MCF 10A (cell line): ENCODE results near the gene L2HGDH. TPM values are rescaled to one million over a fixed set of nuclear protein-coding genes. Genes with fewer than 3 reads are reported as not detected.
A peak's percentile ranks its signal among the peaks of the same experiment; 100 is the strongest.

Source experiments
- BruUV-seq: library from RNA; stranded (reverse); fragments of 400-500 nt; replicated peaks from 2 replicates; lab custom pipeline; 2021; lab: Mats Ljungman, UMichigan
- CTCF ChIA-PET: fragments of 300-600 bp; sonication (Branson Sonifier 250); formaldehyde crosslinking; extraction: SDS; loops from one replicate; lab custom pipeline; 2021; ENCODE audit warnings: antibody characterized with exemption, inconsistent platforms; lab: Yijun Ruan, JAX
- POLR2A ChIA-PET: fragments of 300-600, 350-650 bp; sonication (Branson Sonifier 250); formaldehyde crosslinking; extraction: SDS; loops from one replicate; lab custom pipeline; 2020; ENCODE audit warnings: antibody characterized with exemption, inconsistent platforms; lab: Yijun Ruan, JAX
- DNase-seq: peaks from one replicate; pipeline ENCODE4 v3.0.0-alpha.2; 2018; ENCODE audit not compliant: unreplicated experiment
- H3K27ac Mint-ChIP-seq: one replicate; pipeline ENCODE4 v1.8.0; 2022; ENCODE audit warnings: mild to moderate bottlenecking, low read depth, mixed read lengths; ENCODE audit not compliant: unreplicated experiment
- H3K27me3 Mint-ChIP-seq: one replicate; pipeline ENCODE4 v1.8.0; 2022; ENCODE audit warnings: mixed read lengths; ENCODE audit not compliant: insufficient read depth, unreplicated experiment
- H3K36me3 Mint-ChIP-seq: one replicate; pipeline ENCODE4 v1.8.0; 2022; ENCODE audit warnings: mild to moderate bottlenecking, moderate library complexity, mixed read lengths; ENCODE audit not compliant: insufficient read depth, unreplicated experiment
- H3K4me1 Mint-ChIP-seq: one replicate; pipeline ENCODE4 v1.8.0; 2022; ENCODE audit warnings: mixed read lengths; ENCODE audit not compliant: insufficient read depth, unreplicated experiment
- H3K4me3 Mint-ChIP-seq: one replicate; pipeline ENCODE4 v1.8.0; 2022; ENCODE audit warnings: mild to moderate bottlenecking, moderate library complexity, mixed read lengths; ENCODE audit not compliant: unreplicated experiment
- H3K9me3 Mint-ChIP-seq: one replicate; pipeline ENCODE4 v1.8.0; 2022; ENCODE audit warnings: mixed read lengths; ENCODE audit not compliant: unreplicated experiment
- CTCF ChIP-seq: fragments of 200-600 bp; IDR thresholded peaks from one replicate; pipeline ENCODE4 v1.8.0; 2022; ENCODE audit warnings: antibody characterized with exemption, mild to moderate bottlenecking; ENCODE audit not compliant: unreplicated experiment
- intact Hi-C: fragments of 100-400 bp; cut with micrococcal nuclease; formaldehyde crosslinking; loops from 2 replicates; pipeline ENCODE4 v1.14.1; 2022
- total RNA-seq: library from RNA; stranded (reverse); gene quantifications from 2 replicates; pipeline ENCODE4 v1.2.3, GENCODE V29; 2022

Gene L2HGDH
- total RNA-seq, 1 experiment from 2014 or later, result 7.9 TPM

- ChIA-PET CTCF (interaction anchor here (2.0 kb wide), 1 partner anchor 30 kb away, joined by 5 read pairs; no protein-coding TSS in a partner anchor), POLR2A (no interaction called here)
- Mint-ChIP-seq H3K36me3 (peaks cover 6% of the 10 kb centered on the region), H3K27me3 (no peaks in the 10 kb centered on the region), H3K4me3 (no peak overlapping the region), H3K27ac (no peak overlapping the region), H3K4me1 (peaks cover 8% of the 10 kb centered on the region), H3K9me3 (no peaks in the 10 kb centered on the region)
- TF ChIP-seq CTCF, result no peak
- no TSS peak for BruUV-seq
- no peak for DNase-seq
- intact Hi-C loops, result no loop called here
Measured at GRCh38 chr14:50350975-50351374, 38.9 kb upstream of the L2HGDH start.

- DNase-seq, result no peak
- no peaks in the 10 kb centered on the region for H3K27me3 Mint-ChIP-seq
- no peaks in the 10 kb centered on the region for H3K36me3 Mint-ChIP-seq
- H3K27ac Mint-ChIP-seq, result no peak overlapping the region
- ChIA-PET POLR2A (interaction anchor here (0.7 kb wide), 1 partner anchor 104 kb away, joined by 3 read pairs; no protein-coding TSS in a partner anchor), CTCF (interaction anchor here (0.6 kb wide), 1 partner anchor 151 kb away, joined by 3 read pairs; no protein-coding TSS in a partner anchor)
- H3K4me3 Mint-ChIP-seq, result no peak overlapping the region
- intact Hi-C loops, result no loop called here
- peaks cover 9% of the 10 kb centered on the region for H3K4me1 Mint-ChIP-seq
- BruUV-seq, result no TSS peak
- TF ChIP-seq CTCF, result no peak
- no peaks in the 10 kb centered on the region for H3K9me3 Mint-ChIP-seq
Measured at GRCh38 chr14:50348933-50349332, 36.9 kb upstream of the L2HGDH start.

GRCh38 chr14:50347521-50347920, 35.5 kb upstream of the L2HGDH start:
- no TSS peak for BruUV-seq
- intact Hi-C loops, result no loop called here
- Mint-ChIP-seq H3K27me3 (no peaks in the 10 kb centered on the region), H3K36me3 (no peaks in the 10 kb centered on the region), H3K27ac (no peak overlapping the region), H3K4me3 (no peak overlapping the region), H3K9me3 (no peaks in the 10 kb centered on the region), H3K4me1 (peaks cover 19% of the 10 kb centered on the region)
- ChIA-PET CTCF (interaction anchor here (0.8 to 0.9 kb wide), 2 partner anchors 8 to 26 kb away, joined by 3 read pairs; no protein-coding TSS in a partner anchor), POLR2A (interaction anchor here (0.7 to 0.9 kb wide), 2 partner anchors 16 kb away, joined by 3 read pairs; no protein-coding TSS in a partner anchor)
- no peak for TF ChIP-seq CTCF
- DNase-seq, result peak; percentile 35

GRCh38 chr14:50345846-50346422, 33.9 kb upstream of the L2HGDH start:
- no peak overlapping the region for H3K4me3 Mint-ChIP-seq
- no TSS peak for BruUV-seq
- H3K9me3 Mint-ChIP-seq, result no peaks in the 10 kb centered on the region
- H3K4me1 Mint-ChIP-seq, result peaks cover 22% of the 10 kb centered on the region
- no peak overlapping the region for H3K27ac Mint-ChIP-seq
- ChIA-PET POLR2A (interaction anchor here (0.9 to 1.5 kb wide), 3 partner anchors 12 to 51 kb away, joined by 3 to 8 read pairs (median 3); partner anchors contain the start of gene CDKL1), CTCF (interaction anchor here (0.6 kb wide), 1 partner anchor 195 kb away, joined by 4 read pairs; no protein-coding TSS in a partner anchor)
- no peaks in the 10 kb centered on the region for H3K27me3 Mint-ChIP-seq
- TF ChIP-seq CTCF, result no peak
- no peak for DNase-seq
- intact Hi-C loops, result no loop called here
- H3K36me3 Mint-ChIP-seq, result no peaks in the 10 kb centered on the region
